Measurements from ENCODE around the gene MICU2.

GRCh38 chr13:21475115-21475514 is 128.9 kb downstream of the MICU2 start:
- TF ChIP-seq CTCF (IDR thresholded peaks at IDR 0.05) (no peak), POLR2A (IDR thresholded peaks at IDR 0.05) (no peak)
